Right atrium auricular region (tissue), 2 donors: ENCODE results near the gene C6orf58. TPM values are rescaled to one million over a fixed set of nuclear protein-coding genes. Genes with fewer than 3 reads are reported as not detected.
A peak's percentile ranks its signal among the peaks of the same experiment; 100 is the strongest.

ENCODE experiments used
- DNase-seq: peaks from one replicate; pipeline ENCODE4 v3.0.0-alpha.2; 2019; ENCODE audit warnings: low spot score
- H3K27ac ChIP-seq, 2 donors: fragments of 200-600 bp; sonication (generic); 1 replicate in 1 of 2; 2 replicates in 1 of 2; pipeline ENCODE4 v1.5.1; 2016 to 2019
- H3K27me3 ChIP-seq, 2 donors: fragments of 200-600 bp; sonication (generic); one replicate each; pipeline versions ENCODE4 v1.5.1 to v1.6.0; 2017 to 2019
- H3K36me3 ChIP-seq: fragments of 200-600 bp; sonication (generic); one replicate; pipeline ENCODE4 v1.5.1; 2016
- H3K4me1 ChIP-seq, 2 donors: fragments of 200-600 bp; sonication (generic); one replicate each; pipeline versions ENCODE4 v1.5.1 to v1.6.0; 2017 to 2019
- H3K4me3 ChIP-seq, 2 donors: fragments of 200-600 bp; sonication (generic); 1 replicate in 1 of 2; 2 replicates in 1 of 2; pipeline ENCODE4 v1.5.1; 2017 to 2019; ENCODE audit warnings: mild to moderate bottlenecking in 1 of 2, moderate library complexity in 1 of 2
- H3K9me3 ChIP-seq, 2 donors: fragments of 200-600 bp; sonication (generic); one replicate each; pipeline ENCODE4 v1.5.1; 2019
- CTCF ChIP-seq, 2 donors: fragments of 200-600 bp; sonication (generic); IDR thresholded peaks; one replicate each; pipeline ENCODE4 v1.5.1; 2019; ENCODE audit warnings: antibody characterized with exemption in 2 of 2
- total RNA-seq, 2 donors: library from RNA; depleted of rRNA; stranded (reverse); fragments of >200 nt; gene quantifications; one replicate each; pipeline ENCODE4 v1.1.0, GENCODE V29; 2016

The C6orf58 gene
- total RNA-seq, result not detected

DNA sequence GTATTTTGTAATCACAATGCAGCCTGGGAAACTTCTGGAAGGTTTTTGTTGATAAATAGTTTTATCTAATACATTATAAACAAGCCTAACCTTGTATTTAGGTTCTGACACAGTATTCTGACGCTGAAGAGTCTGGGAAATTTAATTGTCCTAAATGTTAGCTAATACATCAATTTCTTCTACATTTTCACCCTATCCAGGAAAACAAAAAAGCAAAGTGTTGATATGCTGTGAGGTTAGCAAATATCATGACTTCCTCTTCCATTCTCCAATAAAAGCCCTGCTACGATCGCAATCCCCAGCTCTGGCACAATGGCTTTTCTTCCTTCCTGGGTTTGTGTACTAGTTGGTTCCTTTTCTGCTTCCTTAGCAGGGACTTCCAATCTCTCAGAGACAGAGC, at the start of gene C6orf58:
Gene C6orf58, plus strand, starts transcription at position 301 of the 400 bp plus-strand sequence. Its CDS starts 12 bp downstream, at position 313.
- H3K4me3 ChIP-seq, result no peak within 1 kb of the TSS
- DNase-seq, result no peak
- no peak for TF ChIP-seq CTCF (IDR thresholded peaks at IDR 0.05)
- no peaks in the 10 kb centered on the region for H3K9me3 ChIP-seq
- H3K36me3 ChIP-seq, result no peaks in the 10 kb centered on the region
- no peaks in the 10 kb centered on the region for H3K4me1 ChIP-seq
- no peaks in the 10 kb centered on the region for H3K27me3 ChIP-seq
- H3K27ac ChIP-seq, result no peak within 1 kb of the TSS

GRCh38 chr6:127533011-127533410, 44.0 kb upstream of the C6orf58 start:
- DNase-seq, result no peak
- Histone ChIP-seq H3K27ac (no peak overlapping the region), H3K36me3 (no peaks in the 10 kb centered on the region), H3K27me3 (no peaks in the 10 kb centered on the region), H3K9me3 (no peaks in the 10 kb centered on the region), H3K4me1 (no peaks in the 10 kb centered on the region), H3K4me3 (no peak overlapping the region)
- TF ChIP-seq CTCF (IDR thresholded peaks at IDR 0.05), result no peak

GRCh38 chr6:127533736-127534135, 43.2 kb upstream of the C6orf58 start:
- Histone ChIP-seq H3K27me3 (no peaks in the 10 kb centered on the region), H3K36me3 (no peaks in the 10 kb centered on the region), H3K9me3 (no peaks in the 10 kb centered on the region), H3K4me3 (no peak overlapping the region), H3K4me1 (no peaks in the 10 kb centered on the region), H3K27ac (no peak overlapping the region)
- no peak for TF ChIP-seq CTCF (IDR thresholded peaks at IDR 0.05)
- DNase-seq, result no peak

DNA sequence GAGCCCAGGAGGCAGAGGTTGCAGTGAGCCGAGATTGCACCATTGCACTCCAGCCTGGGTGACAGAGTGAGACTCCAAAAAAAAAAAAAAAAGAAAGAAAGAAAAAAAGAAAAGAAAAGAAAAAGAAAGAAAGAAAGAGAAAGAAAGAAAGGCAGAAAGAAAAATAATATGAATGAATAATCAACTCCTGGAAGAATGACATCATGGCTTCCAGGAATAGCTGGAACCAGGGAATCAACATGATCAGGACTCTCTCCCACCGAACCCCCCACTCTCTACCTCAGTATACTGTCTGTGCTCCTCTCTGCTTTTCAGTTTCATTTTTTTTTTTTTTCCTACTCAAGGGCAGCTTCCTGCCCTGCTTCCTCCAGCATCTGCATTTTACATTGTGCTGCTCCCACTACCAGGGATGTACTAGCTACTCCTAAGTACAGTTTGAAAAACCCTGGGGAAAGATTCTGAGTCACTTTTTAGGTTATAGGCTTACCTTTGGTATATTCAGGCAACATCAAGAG, 38.2 kb upstream of the C6orf58 start:
- H3K9me3 ChIP-seq, result no peaks in the 10 kb centered on the region
- no peak for DNase-seq
- no peak overlapping the region for H3K27ac ChIP-seq
- no peak for TF ChIP-seq CTCF (IDR thresholded peaks at IDR 0.05)
- H3K27me3 ChIP-seq, result no peaks in the 10 kb centered on the region
- H3K4me1 ChIP-seq, result no peaks in the 10 kb centered on the region
- H3K4me3 ChIP-seq, result no peak overlapping the region
- H3K36me3 ChIP-seq, result no peaks in the 10 kb centered on the region

GRCh38 chr6:127539272-127539671, 37.7 kb upstream of the C6orf58 start:
- no peak for DNase-seq
- Histone ChIP-seq H3K27me3 (no peaks in the 10 kb centered on the region), H3K9me3 (no peaks in the 10 kb centered on the region), H3K4me1 (no peaks in the 10 kb centered on the region), H3K4me3 (no peak overlapping the region), H3K27ac (no peak overlapping the region), H3K36me3 (no peaks in the 10 kb centered on the region)
- TF ChIP-seq CTCF (IDR thresholded peaks at IDR 0.05), result peak in 1 of 2 donors; percentile 55

DNA sequence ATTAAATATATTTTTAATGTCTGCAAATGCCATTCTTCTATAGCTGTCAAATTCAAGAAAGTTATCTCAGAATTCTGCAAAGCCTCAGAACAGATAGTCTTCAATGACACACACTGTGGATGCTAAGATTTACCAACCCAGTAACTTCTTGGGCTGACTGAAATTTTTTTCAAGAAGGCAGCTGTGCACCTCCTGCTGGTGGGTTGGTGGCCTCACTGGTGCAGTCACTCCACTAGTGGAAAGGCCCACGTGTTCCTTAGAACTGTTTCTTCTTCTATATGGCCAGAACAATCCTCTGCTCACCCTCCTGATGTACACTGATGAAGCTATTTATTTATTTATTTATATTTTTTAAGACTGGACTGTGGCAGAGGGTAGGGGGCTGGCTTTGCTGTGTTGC, 29.8 kb upstream of the C6orf58 start:
- Histone ChIP-seq H3K9me3 (no peaks in the 10 kb centered on the region), H3K27ac (no peak overlapping the region), H3K4me3 (no peak overlapping the region), H3K36me3 (no peaks in the 10 kb centered on the region), H3K4me1 (no peaks in the 10 kb centered on the region), H3K27me3 (no peaks in the 10 kb centered on the region)
- peak in 1 of 2 donors; percentile 9 for TF ChIP-seq CTCF (IDR thresholded peaks at IDR 0.05)
- no peak for DNase-seq
